Nephron (organoid): ENCODE data around the gene NOTCH4.

Experiments
- H3K27ac Mint-ChIP-seq, 3 experiments: 2 replicates each; pipeline ENCODE4 v1.8.0; 2020; ENCODE audit warnings: mixed read lengths in 3 of 3, mild to moderate bottlenecking in 2 of 3, moderate library complexity in 1 of 3
- H3K27me3 Mint-ChIP-seq: 2 replicates; pipeline ENCODE4 v1.8.0; 2021; ENCODE audit warnings: low read depth, mild to moderate bottlenecking, moderate library complexity, mixed read lengths
- H3K36me3 Mint-ChIP-seq: 2 replicates; pipeline ENCODE4 v1.8.0; 2020; ENCODE audit warnings: low read depth, mixed read lengths
- H3K4me1 Mint-ChIP-seq: 2 replicates; pipeline ENCODE4 v1.8.0; 2020; ENCODE audit warnings: mixed read lengths
- H3K4me3 Mint-ChIP-seq, 3 experiments: 2 replicates each; pipeline ENCODE4 v1.8.0; 2020; ENCODE audit warnings: mild to moderate bottlenecking in 3 of 3, mixed read lengths in 3 of 3, moderate library complexity in 2 of 3
- H3K9me3 Mint-ChIP-seq: 2 replicates; pipeline ENCODE4 v1.8.0; 2020; ENCODE audit warnings: mixed read lengths
- CTCF ChIP-seq, 3 experiments: fragments of 200-600 bp; sonication (generic); IDR thresholded peaks; one replicate each; pipeline ENCODE4 v1.5.0; 2021; ENCODE audit warnings: antibody characterized with exemption in 3 of 3; ENCODE audit not compliant: unreplicated experiment in 3 of 3

Gene NOTCH4

GRCh38 chr6:32184084-32184640, 39.7 kb downstream of the NOTCH4 start, which contains the start of gene AGER:
TSS of gene AGER (minus strand) at chr6:32184253. CDS start at chr6:32184222, 31 bp downstream.
- TF ChIP-seq CTCF (IDR thresholded peaks at IDR 0.05; ENCODE audit: unreplicated experiment in 3 of 3) = no peak
- no peaks in the 10 kb centered on the region for H3K9me3 Mint-ChIP-seq
- peaks cover 50% of the 10 kb centered on the region for H3K4me1 Mint-ChIP-seq
- peak within 1 kb of the TSS in 2 of 3 experiments; percentile 48 to 49 for H3K27ac Mint-ChIP-seq
- no peaks in the 10 kb centered on the region for H3K27me3 Mint-ChIP-seq
- peaks cover 41% of the 10 kb centered on the region for H3K36me3 Mint-ChIP-seq
- H3K4me3 Mint-ChIP-seq = no peak within 1 kb of the TSS

GRCh38 chr6:32183483-32184083, 40.3 kb downstream of the NOTCH4 start:
- no peak overlapping the region for H3K4me3 Mint-ChIP-seq
- H3K36me3 Mint-ChIP-seq = peaks cover 46% of the 10 kb centered on the region
- peaks cover 51% of the 10 kb centered on the region for H3K4me1 Mint-ChIP-seq
- H3K27ac Mint-ChIP-seq = peak overlapping the region in 2 of 3 experiments; percentile 48 to 49
- no peaks in the 10 kb centered on the region for H3K9me3 Mint-ChIP-seq
- TF ChIP-seq CTCF (IDR thresholded peaks at IDR 0.05; ENCODE audit: unreplicated experiment in 3 of 3) = no peak
- H3K27me3 Mint-ChIP-seq = no peaks in the 10 kb centered on the region

- peaks cover 48% of the 10 kb centered on the region for H3K4me1 Mint-ChIP-seq
- H3K4me3 Mint-ChIP-seq = no peak overlapping the region
- no peak for TF ChIP-seq CTCF (IDR thresholded peaks at IDR 0.05; ENCODE audit: unreplicated experiment in 3 of 3)
- no peaks in the 10 kb centered on the region for H3K9me3 Mint-ChIP-seq
- H3K27ac Mint-ChIP-seq = peak overlapping the region in 2 of 3 experiments; percentile 48 to 49
- no peaks in the 10 kb centered on the region for H3K27me3 Mint-ChIP-seq
- peaks cover 46% of the 10 kb centered on the region for H3K36me3 Mint-ChIP-seq
These were observed 40.8 kb downstream of the NOTCH4 start for GRCh38 chr6:32183030-32183429.

- no peak overlapping the region for H3K4me3 Mint-ChIP-seq
- H3K27ac Mint-ChIP-seq = peak overlapping the region in 1 of 3 experiments; percentile 48
- peaks cover 44% of the 10 kb centered on the region for H3K36me3 Mint-ChIP-seq
- TF ChIP-seq CTCF (IDR thresholded peaks at IDR 0.05; ENCODE audit: unreplicated experiment in 3 of 3) = no peak
- no peaks in the 10 kb centered on the region for H3K9me3 Mint-ChIP-seq
- peaks cover 44% of the 10 kb centered on the region for H3K4me1 Mint-ChIP-seq
- no peaks in the 10 kb centered on the region for H3K27me3 Mint-ChIP-seq
These were observed 41.3 kb downstream of the NOTCH4 start for GRCh38 chr6:32182555-32182981.

GRCh38 chr6:32181915-32182529, 41.8 kb downstream of the NOTCH4 start:
- no peak overlapping the region for H3K4me3 Mint-ChIP-seq
- no peaks in the 10 kb centered on the region for H3K9me3 Mint-ChIP-seq
- H3K36me3 Mint-ChIP-seq = peaks cover 39% of the 10 kb centered on the region
- H3K4me1 Mint-ChIP-seq = peaks cover 40% of the 10 kb centered on the region
- H3K27me3 Mint-ChIP-seq = no peaks in the 10 kb centered on the region
- no peak overlapping the region for H3K27ac Mint-ChIP-seq
- TF ChIP-seq CTCF (IDR thresholded peaks at IDR 0.05; ENCODE audit: unreplicated experiment in 3 of 3) = no peak
